OCI-LY7 (cell line): Measurements from ENCODE around the gene DMRTB1. TPM values are rescaled to one million over a fixed set of nuclear protein-coding genes. Genes with fewer than 3 reads are reported as not detected.

ENCODE experiments used
- BruUV-seq: library from RNA; stranded (reverse); fragments of 400-500 nt; replicated peaks from 2 replicates; lab custom pipeline; 2021; lab: Mats Ljungman, UMichigan
- CTCF ChIA-PET: fragments of 300-600 bp; sonication (Branson Sonifier 250); formaldehyde crosslinking; loops from one replicate; lab custom pipeline; 2022; ENCODE audit warnings: antibody characterized with exemption; ENCODE audit not compliant: unreplicated experiment; lab: Charles Lee
- POLR2A ChIA-PET: fragments of 300-600 bp; sonication (Branson Sonifier 250); formaldehyde crosslinking; loops from one replicate; lab custom pipeline; 2022; ENCODE audit warnings: antibody characterized with exemption; lab: Charles Lee
- DNase-seq: peaks from one replicate; pipeline ENCODE4 v3.0.0-alpha.2; 2015; ENCODE audit warnings: low spot score
- H2AFZ ChIP-seq: fragments of 200-600 bp; sonication (generic), shearing (Covaris generic); 2 replicates; pipeline ENCODE4 v1.6.1; 2014; ENCODE audit warnings: mild to moderate bottlenecking, antibody characterized with exemption, low read length, moderate library complexity
- H3K27ac ChIP-seq: fragments of 200-600 bp; sonication (generic); 2 replicates; pipeline ENCODE4 v1.5.1; 2014; ENCODE audit warnings: mixed run types, low read depth, mild to moderate bottlenecking, moderate library complexity, low read length, inconsistent platforms; ENCODE audit not compliant: poor library complexity, severe bottlenecking
- H3K36me3 ChIP-seq: fragments of 200-600 bp; sonication (generic); 2 replicates; pipeline ENCODE4 v1.6.1; 2014; ENCODE audit warnings: mild to moderate bottlenecking, antibody characterized with exemption, low read length, moderate library complexity, mixed read lengths; ENCODE audit not compliant: insufficient read depth
- H3K4me1 ChIP-seq: fragments of 200-600 bp; sonication (generic); 2 replicates; pipeline ENCODE4 v1.5.1; 2014; ENCODE audit warnings: mild to moderate bottlenecking, low read length; ENCODE audit not compliant: insufficient read depth, poor library complexity, severe bottlenecking
- H3K4me2 ChIP-seq: fragments of 200-600 bp; sonication (generic); 2 replicates; pipeline ENCODE4 v1.6.1; 2014; ENCODE audit warnings: mild to moderate bottlenecking, low read length
- H3K4me3 ChIP-seq: fragments of 200-600 bp; sonication (generic); 2 replicates; pipeline ENCODE4 v1.5.1; 2014; ENCODE audit warnings: mild to moderate bottlenecking, low read depth, low read length; ENCODE audit not compliant: poor library complexity, severe bottlenecking
- H3K79me2 ChIP-seq: fragments of 200-600 bp; sonication (generic); 2 replicates; pipeline ENCODE4 v1.6.1; 2016; ENCODE audit warnings: low read depth, mild to moderate bottlenecking, low read length, moderate library complexity, mixed read lengths; ENCODE audit not compliant: insufficient read depth
- H3K9me2 ChIP-seq: fragments of 200-600 bp; sonication (generic); 2 replicates; pipeline ENCODE4 v1.6.1; 2016; ENCODE audit warnings: mild to moderate bottlenecking, low read length, mixed read lengths; ENCODE audit not compliant: insufficient read depth
- H3K9me3 ChIP-seq: fragments of 200-600 bp; sonication (generic); 2 replicates; pipeline ENCODE4 v1.6.1; 2014; ENCODE audit warnings: mild to moderate bottlenecking, mixed run types, low read length, mixed read lengths
- H4K20me1 ChIP-seq: fragments of 200-600 bp; sonication (generic); 2 replicates; pipeline ENCODE4 v1.6.1; 2014; ENCODE audit warnings: mild to moderate bottlenecking, antibody characterized with exemption, low read length, moderate library complexity, mixed read lengths; ENCODE audit not compliant: insufficient read depth
- CTCF ChIP-seq: fragments of 200-600 bp; sonication (generic); conservative IDR thresholded peaks from 2 replicates; pipeline ENCODE4 v1.5.1; 2014; ENCODE audit warnings: mild to moderate bottlenecking, antibody characterized with exemption, low read length, moderate library complexity, mixed read lengths
- EZH2phosphoT487 ChIP-seq: fragments of 200-600 bp; sonication (generic); IDR thresholded peaks from 2 replicates; pipeline ENCODE4 v1.6.1; 2018; ENCODE audit warnings: low read depth, borderline replicate concordance, mild to moderate bottlenecking, mixed run types, antibody characterized with exemption, low read length, moderate library complexity, mixed read lengths
- intact Hi-C: fragments of 100-400 bp; cut with micrococcal nuclease; formaldehyde crosslinking; loops from one replicate; pipeline ENCODE4 v1.10.0; 2022; ENCODE audit not compliant: unreplicated experiment
- total RNA-seq, 2 experiments: library from RNA; depleted of rRNA in 1 of 2; stranded (reverse); fragments of >200 nt in 1 of 2; shearing (Covaris generic) in 1 of 2; gene quantifications; 2 replicates each; pipeline ENCODE4 v1.2.3, GENCODE V29; 2014 to 2022

Gene DMRTB1
- total RNA-seq, 2 experiments from 2014 or later: not detected

DNA sequence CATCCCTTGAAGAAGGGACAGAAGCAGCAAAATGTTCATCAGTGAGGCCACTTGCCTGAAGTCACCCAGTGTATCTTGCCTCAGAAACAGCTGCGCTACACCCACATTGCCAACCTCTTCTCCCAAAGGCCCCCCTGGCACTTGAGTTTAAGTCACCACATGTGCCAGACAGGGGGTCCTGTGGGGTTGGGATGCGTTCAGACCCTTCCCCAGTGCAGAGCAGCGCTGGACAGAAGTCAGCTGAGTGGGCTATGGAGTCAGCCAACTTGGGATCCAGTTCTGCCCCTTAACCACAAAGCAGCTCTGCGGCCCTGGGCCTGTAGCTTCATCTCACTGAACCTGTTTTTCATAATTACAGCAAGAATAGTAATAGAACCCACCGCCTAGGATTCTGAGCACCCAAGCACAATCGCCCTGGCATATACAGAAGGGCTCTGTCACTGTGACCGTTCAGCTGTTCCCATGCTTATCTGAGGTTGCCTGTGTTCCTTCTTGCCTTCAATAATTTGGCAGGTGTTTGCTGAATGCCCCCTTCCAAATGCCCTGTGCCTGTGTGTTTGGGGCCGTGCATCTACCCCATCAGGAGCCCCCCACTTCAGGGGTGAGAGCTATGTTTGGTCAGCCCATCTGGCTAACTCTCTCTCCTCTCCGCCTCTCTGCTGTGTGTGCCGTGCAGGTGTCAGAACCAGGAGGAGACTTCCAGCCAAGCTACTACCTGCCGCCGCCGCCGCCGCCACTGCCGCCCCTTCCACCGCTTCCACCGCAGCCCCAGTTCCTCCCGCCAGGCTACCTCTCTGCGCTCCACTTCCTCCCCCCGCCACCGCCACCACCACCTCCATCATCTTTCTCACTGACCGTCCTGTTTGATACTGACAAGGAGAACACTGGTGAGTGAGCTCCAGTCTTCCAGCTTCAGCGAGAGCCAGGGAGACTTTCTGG lies 5.0 kb downstream of the DMRTB1 start:
- no peak overlapping the region for H2AFZ ChIP-seq
- H3K79me2 ChIP-seq: no peaks in the 10 kb centered on the region
- ChIA-PET CTCF (no interaction called here), POLR2A (no interaction called here)
- H3K36me3 ChIP-seq: no peaks in the 10 kb centered on the region
- no peak overlapping the region for H3K27ac ChIP-seq
- BruUV-seq: no TSS peak
- no peak overlapping the region for H3K4me3 ChIP-seq
- H4K20me1 ChIP-seq: no peaks in the 10 kb centered on the region
- no peaks in the 10 kb centered on the region for H3K9me3 ChIP-seq
- no peak overlapping the region for H3K4me2 ChIP-seq
- no peaks in the 10 kb centered on the region for H3K4me1 ChIP-seq
- no peak for TF ChIP-seq CTCF
- TF ChIP-seq EZH2phosphoT487: no peak
- no peaks in the 10 kb centered on the region for H3K9me2 ChIP-seq
- no peak for DNase-seq
- intact Hi-C loops: no loop called here

- H3K9me3 ChIP-seq: no peaks in the 10 kb centered on the region
- H3K79me2 ChIP-seq: no peaks in the 10 kb centered on the region
- TF ChIP-seq CTCF: no peak
- no peak for TF ChIP-seq EZH2phosphoT487
- H3K4me2 ChIP-seq: no peak overlapping the region
- no peak overlapping the region for H2AFZ ChIP-seq
- H4K20me1 ChIP-seq: no peaks in the 10 kb centered on the region
- no peak for DNase-seq
- H3K4me1 ChIP-seq: no peaks in the 10 kb centered on the region
- BruUV-seq: no TSS peak
- H3K27ac ChIP-seq: no peak overlapping the region
- no peaks in the 10 kb centered on the region for H3K9me2 ChIP-seq
- no peak overlapping the region for H3K4me3 ChIP-seq
- POLR2A ChIA-PET: interaction anchor here (0.7 kb wide), 1 partner anchor 176 kb away, joined by 3 read pairs; no protein-coding TSS in a partner anchor
- CTCF ChIA-PET: no interaction called here
- H3K36me3 ChIP-seq: no peaks in the 10 kb centered on the region
- intact Hi-C loops: no loop called here
Observed at GRCh38 chr1:53465023-53465957, 6.1 kb downstream of the DMRTB1 start.
